ENCODE measurements around the gene MRPS25.

MRPS25 gene

DNA sequence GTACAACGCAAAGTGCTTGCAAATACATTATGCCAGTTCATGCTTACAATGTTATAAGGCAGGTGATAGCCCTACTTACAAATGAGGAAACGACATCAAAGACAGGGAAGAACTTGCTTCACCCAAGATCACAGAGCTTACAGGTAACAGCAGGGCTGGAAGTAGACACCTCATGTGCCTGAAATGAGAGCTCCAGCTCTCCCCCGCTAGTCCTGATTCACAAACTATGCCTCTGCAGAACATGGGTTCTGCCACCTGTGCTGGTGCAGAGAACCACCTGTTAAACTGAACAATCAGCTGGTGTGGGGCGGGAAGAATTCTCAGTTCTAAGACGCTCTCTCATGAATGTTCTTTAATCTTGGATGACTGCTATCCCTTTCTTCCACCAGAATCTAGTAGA lies 26.5 kb upstream of the MRPS25 start:
- H3K4me3 ChIP-seq (ENCODE audit: low read length in 2 of 2): no peak overlapping the region
- H2AFZ ChIP-seq (ENCODE audit: low read length): no peak overlapping the region
- no peaks in the 10 kb centered on the region for H3K79me1 ChIP-seq (ENCODE audit: low read depth, low read length)
- H2BK5ac ChIP-seq (ENCODE audit: low read length): no peak overlapping the region
- no peak overlapping the region for H3K14ac ChIP-seq (ENCODE audit: low read length)
- H2BK120ac ChIP-seq (ENCODE audit: low read depth, low read length): no peak overlapping the region
- no peaks in the 10 kb centered on the region for H3K27me3 ChIP-seq (ENCODE audit: control insufficient read depth in 3 of 3, insufficient read depth in 3 of 3, low read depth in 1 of 3, low read length in 3 of 3)
- no peak overlapping the region for H4K91ac ChIP-seq (ENCODE audit: low read depth, low read length, poor library complexity)
- no peak for DNase-seq (ENCODE audit: low spot score)
- H3K23ac ChIP-seq (ENCODE audit: low read depth, low read length, poor library complexity): no peak overlapping the region
- no peak overlapping the region for H3K27ac ChIP-seq (replicated peaks; ENCODE audit: low read length)
- no CpG with 5 or more reads among the region's 5 CpGs for WGBS, 2 donors (ENCODE audit: extremely low coverage in 2 of 2, insufficient read length in 2 of 2, insufficient replicate concordance in 1 of 2)
- no peak overlapping the region for H2BK15ac ChIP-seq (ENCODE audit: low read length)
- H3K9ac ChIP-seq (ENCODE audit: low read depth, low read length, poor library complexity): no peak overlapping the region
- no peak overlapping the region for H3K4ac ChIP-seq (ENCODE audit: low read length)
- H3K18ac ChIP-seq (ENCODE audit: low read length): no peak overlapping the region
- no peaks in the 10 kb centered on the region for H3K4me1 ChIP-seq (ENCODE audit: control insufficient read depth in 2 of 2, insufficient read depth in 1 of 2, low read depth in 1 of 2, low read length in 2 of 2)
- H3K4me2 ChIP-seq (ENCODE audit: insufficient read depth, low read length, poor library complexity, severe bottlenecking): no peak overlapping the region
- no peak overlapping the region for H4K8ac ChIP-seq (ENCODE audit: low read depth, low read length)
- peaks cover 16 to 92% of the 10 kb centered on the region in 2 donors for H3K36me3 ChIP-seq (replicated peaks in 1 of 2; ENCODE audit: control insufficient read depth in 2 of 2, insufficient read depth in 2 of 2, low read length in 2 of 2)
- no peaks in the 10 kb centered on the region for H3K9me3 ChIP-seq (replicated peaks in 1 of 2; ENCODE audit: control insufficient read depth in 2 of 2, insufficient read depth in 1 of 2, low read depth in 1 of 2, low read length in 2 of 2)
- no peak overlapping the region for H2AK5ac ChIP-seq (ENCODE audit: low read depth, low read length)
- no peak overlapping the region for H2BK12ac ChIP-seq (ENCODE audit: low read length)

- H3K9ac ChIP-seq (ENCODE audit: low read depth, low read length, poor library complexity): no peak overlapping the region
- H3K4me3 ChIP-seq (ENCODE audit: low read length in 2 of 2): no peak overlapping the region
- no peak overlapping the region for H2AK5ac ChIP-seq (ENCODE audit: low read depth, low read length)
- H2AFZ ChIP-seq (ENCODE audit: low read length): no peak overlapping the region
- no peaks in the 10 kb centered on the region for H3K4me1 ChIP-seq (ENCODE audit: control insufficient read depth in 2 of 2, insufficient read depth in 1 of 2, low read depth in 1 of 2, low read length in 2 of 2)
- H3K27me3 ChIP-seq (ENCODE audit: control insufficient read depth in 3 of 3, insufficient read depth in 3 of 3, low read depth in 1 of 3, low read length in 3 of 3): no peaks in the 10 kb centered on the region
- H2BK15ac ChIP-seq (ENCODE audit: low read length): no peak overlapping the region
- no peaks in the 10 kb centered on the region for H3K79me1 ChIP-seq (ENCODE audit: low read depth, low read length)
- no peak overlapping the region for H4K8ac ChIP-seq (ENCODE audit: low read depth, low read length)
- no peak overlapping the region for H2BK12ac ChIP-seq (ENCODE audit: low read length)
- no peak overlapping the region for H2BK5ac ChIP-seq (ENCODE audit: low read length)
- no peak overlapping the region for H3K18ac ChIP-seq (ENCODE audit: low read length)
- no peak overlapping the region for H3K14ac ChIP-seq (ENCODE audit: low read length)
- DNase-seq (ENCODE audit: low spot score): no peak
- H3K36me3 ChIP-seq (replicated peaks in 1 of 2; ENCODE audit: control insufficient read depth in 2 of 2, insufficient read depth in 2 of 2, low read length in 2 of 2): peaks cover 20 to 92% of the 10 kb centered on the region in 2 donors
- no peak overlapping the region for H4K91ac ChIP-seq (ENCODE audit: low read depth, low read length, poor library complexity)
- H3K4me2 ChIP-seq (ENCODE audit: insufficient read depth, low read length, poor library complexity, severe bottlenecking): no peak overlapping the region
- no peaks in the 10 kb centered on the region for H3K9me3 ChIP-seq (replicated peaks in 1 of 2; ENCODE audit: control insufficient read depth in 2 of 2, insufficient read depth in 1 of 2, low read depth in 1 of 2, low read length in 2 of 2)
- H3K27ac ChIP-seq (replicated peaks; ENCODE audit: low read length): no peak overlapping the region
- H2BK120ac ChIP-seq (ENCODE audit: low read depth, low read length): no peak overlapping the region
- WGBS, 2 donors (ENCODE audit: extremely low coverage in 2 of 2, insufficient read length in 2 of 2, insufficient replicate concordance in 1 of 2): no CpG with 5 or more reads among the region's 1 CpG
- no peak overlapping the region for H3K4ac ChIP-seq (ENCODE audit: low read length)
- no peak overlapping the region for H3K23ac ChIP-seq (ENCODE audit: low read depth, low read length, poor library complexity)
Observed at GRCh38 chr3:15089201-15089600, 24.1 kb upstream of the MRPS25 start.

DNA sequence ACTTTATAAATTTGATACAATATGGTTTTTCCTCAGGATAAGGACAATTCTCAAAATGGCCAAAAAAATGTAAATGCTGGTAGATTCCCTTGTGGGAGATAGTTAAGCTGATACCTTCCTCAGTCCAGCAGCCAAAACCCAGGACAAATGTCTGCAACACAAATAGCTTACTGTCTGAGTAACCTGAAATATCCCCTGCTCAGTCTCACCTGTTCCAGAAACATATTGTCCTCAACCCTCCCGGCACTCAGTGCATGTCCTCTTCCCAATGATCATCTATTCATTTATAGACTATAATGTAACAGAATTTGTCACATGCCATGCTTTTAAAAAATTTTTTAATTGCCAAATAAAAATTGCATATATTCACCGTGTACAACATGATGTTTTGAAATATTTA lies 21.6 kb upstream of the MRPS25 start:
- Histone ChIP-seq H3K36me3 (replicated peaks in 1 of 2; ENCODE audit: control insufficient read depth in 2 of 2, insufficient read depth in 2 of 2, low read length in 2 of 2) (peaks cover 33 to 92% of the 10 kb centered on the region in 2 donors), H4K91ac (ENCODE audit: low read depth, low read length, poor library complexity) (no peak overlapping the region), H2BK15ac (ENCODE audit: low read length) (no peak overlapping the region), H3K14ac (ENCODE audit: low read length) (no peak overlapping the region), H3K4me2 (ENCODE audit: insufficient read depth, low read length, poor library complexity, severe bottlenecking) (no peak overlapping the region), H2BK5ac (ENCODE audit: low read length) (no peak overlapping the region), H2BK120ac (ENCODE audit: low read depth, low read length) (no peak overlapping the region), H4K8ac (ENCODE audit: low read depth, low read length) (no peak overlapping the region), H3K27ac (replicated peaks; ENCODE audit: low read length) (no peak overlapping the region), H3K79me1 (ENCODE audit: low read depth, low read length) (no peaks in the 10 kb centered on the region), H2AK5ac (ENCODE audit: low read depth, low read length) (no peak overlapping the region), H3K9ac (ENCODE audit: low read depth, low read length, poor library complexity) (no peak overlapping the region), H3K27me3 (ENCODE audit: control insufficient read depth in 3 of 3, insufficient read depth in 3 of 3, low read depth in 1 of 3, low read length in 3 of 3) (no peaks in the 10 kb centered on the region), H2BK12ac (ENCODE audit: low read length) (no peak overlapping the region), H3K18ac (ENCODE audit: low read length) (no peak overlapping the region), H3K9me3 (replicated peaks in 1 of 2; ENCODE audit: control insufficient read depth in 2 of 2, insufficient read depth in 1 of 2, low read depth in 1 of 2, low read length in 2 of 2) (no peaks in the 10 kb centered on the region), H3K4ac (ENCODE audit: low read length) (no peak overlapping the region), H3K4me1 (ENCODE audit: control insufficient read depth in 2 of 2, insufficient read depth in 1 of 2, low read depth in 1 of 2, low read length in 2 of 2) (no peaks in the 10 kb centered on the region), H3K4me3 (ENCODE audit: low read length in 2 of 2) (no peak overlapping the region), H3K23ac (ENCODE audit: low read depth, low read length, poor library complexity) (no peak overlapping the region), H2AFZ (ENCODE audit: low read length) (no peak overlapping the region)
- WGBS, 2 donors (ENCODE audit: extremely low coverage in 2 of 2, insufficient read length in 2 of 2, insufficient replicate concordance in 1 of 2): no CpG with 5 or more reads among the region's 2 CpGs
- no peak for DNase-seq (ENCODE audit: low spot score)

GRCh38 chr3:15086263-15086662 lies 21.1 kb upstream of the MRPS25 start:
- no peak overlapping the region for H2BK120ac ChIP-seq (ENCODE audit: low read depth, low read length)
- WGBS, 2 donors (ENCODE audit: extremely low coverage in 2 of 2, insufficient read length in 2 of 2, insufficient replicate concordance in 1 of 2): no CpG with 5 or more reads among the region's 2 CpGs
- no peak overlapping the region for H3K23ac ChIP-seq (ENCODE audit: low read depth, low read length, poor library complexity)
- H3K27ac ChIP-seq (replicated peaks; ENCODE audit: low read length): no peak overlapping the region
- no peak overlapping the region for H3K4me3 ChIP-seq (ENCODE audit: low read length in 2 of 2)
- no peak overlapping the region for H2AK5ac ChIP-seq (ENCODE audit: low read depth, low read length)
- H3K4ac ChIP-seq (ENCODE audit: low read length): no peak overlapping the region
- H3K79me1 ChIP-seq (ENCODE audit: low read depth, low read length): no peaks in the 10 kb centered on the region
- no peak overlapping the region for H3K9ac ChIP-seq (ENCODE audit: low read depth, low read length, poor library complexity)
- no peaks in the 10 kb centered on the region for H3K4me1 ChIP-seq (ENCODE audit: control insufficient read depth in 2 of 2, insufficient read depth in 1 of 2, low read depth in 1 of 2, low read length in 2 of 2)
- H3K9me3 ChIP-seq (replicated peaks in 1 of 2; ENCODE audit: control insufficient read depth in 2 of 2, insufficient read depth in 1 of 2, low read depth in 1 of 2, low read length in 2 of 2): peaks cover 0 to 1% of the 10 kb centered on the region in 2 donors
- no peak overlapping the region for H4K91ac ChIP-seq (ENCODE audit: low read depth, low read length, poor library complexity)
- H3K27me3 ChIP-seq (ENCODE audit: control insufficient read depth in 3 of 3, insufficient read depth in 3 of 3, low read depth in 1 of 3, low read length in 3 of 3): no peaks in the 10 kb centered on the region
- no peak overlapping the region for H3K4me2 ChIP-seq (ENCODE audit: insufficient read depth, low read length, poor library complexity, severe bottlenecking)
- DNase-seq (ENCODE audit: low spot score): no peak
- no peak overlapping the region for H2AFZ ChIP-seq (ENCODE audit: low read length)
- peaks cover 38 to 92% of the 10 kb centered on the region in 2 donors for H3K36me3 ChIP-seq (replicated peaks in 1 of 2; ENCODE audit: control insufficient read depth in 2 of 2, insufficient read depth in 2 of 2, low read length in 2 of 2)
- no peak overlapping the region for H2BK15ac ChIP-seq (ENCODE audit: low read length)
- no peak overlapping the region for H4K8ac ChIP-seq (ENCODE audit: low read depth, low read length)
- no peak overlapping the region for H2BK5ac ChIP-seq (ENCODE audit: low read length)
- no peak overlapping the region for H3K18ac ChIP-seq (ENCODE audit: low read length)
- no peak overlapping the region for H2BK12ac ChIP-seq (ENCODE audit: low read length)
- H3K14ac ChIP-seq (ENCODE audit: low read length): no peak overlapping the region
